A549 (cell line): ENCODE data around the gene FOXC2. TPM values are rescaled to one million over a fixed set of nuclear protein-coding genes. Genes with fewer than 3 reads are reported as not detected.

Source experiments
- ATAC-seq, 2 experiments: fragments of 200-7000 bp in 1 of 2; fragments of >200 bp in 1 of 2; cut with Nextera tagmentation in 1 of 2; cut with Tn5 transposase in 1 of 2; 3 replicates each; pipeline versions ENCODE4 v1.8.0 to v1.9.1; 2018 to 2020; ENCODE audit warnings: mild to moderate bottlenecking in 1 of 2, moderate library complexity in 1 of 2
- CTCF ChIA-PET: fragments of 300-600 bp; sonication (Branson Sonifier 250); formaldehyde crosslinking; extraction: SDS; loops from one replicate; lab custom pipeline; 2021; ENCODE audit warnings: antibody characterized with exemption, inconsistent platforms; lab: Yijun Ruan, JAX
- POLR2A ChIA-PET: fragments of 350-600 bp; formaldehyde crosslinking; extraction: SDS; loops from one replicate; lab custom pipeline; 2021; ENCODE audit warnings: antibody characterized with exemption, inconsistent platforms; lab: Yijun Ruan, JAX
- DNase-seq, 2 experiments: peaks; one replicate each; pipeline versions ENCODE4 v3.0.0 to v3.0.0-alpha.2; 2011 to 2016; ENCODE audit warnings: low read depth in 1 of 2, low spot score in 1 of 2
- FAIRE-seq: peaks from 2 replicates; lab custom pipeline; 2011; peaks lifted over from hg19 to GRCh38; lab: Jason Lieb, UNC
- H3K27ac ChIP-seq, 2 experiments: fragments of >200 bp; sonication (Bioruptor Twin); formaldehyde crosslinking; 3 replicates each; pipeline ENCODE4 v1.5.1; 2016 to 2017
- H3K4me1 ChIP-seq: fragments of >200 bp; sonication (Bioruptor Twin); formaldehyde crosslinking; 3 replicates; pipeline ENCODE4 v1.6.1; 2016
- H3K4me2 ChIP-seq: fragments of >200 bp; sonication (Bioruptor Twin); formaldehyde crosslinking; 3 replicates; pipeline ENCODE4 v1.6.1; 2016
- H3K4me3 ChIP-seq: fragments of >200 bp; sonication (Bioruptor Twin); formaldehyde crosslinking; 3 replicates; pipeline ENCODE4 v1.5.1; 2016
- H3K9me3 ChIP-seq: fragments of >200 bp; sonication (Bioruptor Twin); formaldehyde crosslinking; 3 replicates; pipeline ENCODE4 v1.6.1; 2016
- BHLHE40 ChIP-seq: IDR thresholded peaks from 2 replicates; pipeline ENCODE4 v1.6.1; 2012; ENCODE audit warnings: low read depth, low read length, inconsistent platforms
- CBX2 ChIP-seq: fragments of 200-600 bp; sonication (generic); IDR thresholded peaks from 2 replicates; pipeline ENCODE4 v1.6.1; 2016; ENCODE audit warnings: low read depth, mild to moderate bottlenecking, borderline replicate concordance
- CBX8 ChIP-seq: fragments of 200-600 bp; sonication (generic); IDR thresholded peaks from 2 replicates; pipeline ENCODE4 v1.6.1; 2016
- CHD4 ChIP-seq: fragments of 200-600 bp; sonication (generic); IDR thresholded peaks from 2 replicates; pipeline ENCODE4 v1.6.1; 2016; ENCODE audit warnings: antibody characterized with exemption, mild to moderate bottlenecking, borderline replicate concordance
- E2F6 ChIP-seq: IDR thresholded peaks from 2 replicates; pipeline ENCODE4 v1.6.1; 2012; ENCODE audit warnings: low read depth, borderline replicate concordance
- EHF ChIP-seq: fragments of 250-450 bp; sonication (Bioruptor Pico); IDR thresholded peaks from 2 replicates; pipeline ENCODE4 v1.5.0; 2020; ENCODE audit warnings: mild to moderate bottlenecking
- EP300 ChIP-seq, 2 experiments: fragments of >200 bp; sonication (Bioruptor Twin); formaldehyde crosslinking; IDR thresholded peaks; 2 replicates in 1 of 2; 3 replicates in 1 of 2; pipeline ENCODE4 v1.6.1; 2016 to 2017
- FOSB ChIP-seq: fragments of 250-450 bp; sonication (Bioruptor Pico); IDR thresholded peaks from 2 replicates; pipeline ENCODE4 v1.5.0; 2020; ENCODE audit warnings: mild to moderate bottlenecking, moderate library complexity
- FOSL2 ChIP-seq, 2 experiments: fragments of 450-650 bp in 1 of 2; fragments of >200 bp in 1 of 2; sonication (Bioruptor Twin) in 1 of 2; formaldehyde crosslinking; IDR thresholded peaks; 2 replicates each; pipeline versions ENCODE4 v1.5.0 to v1.6.1; 2016 to 2020; ENCODE audit warnings: mild to moderate bottlenecking in 1 of 2, moderate library complexity in 1 of 2
- FOXS1 ChIP-seq: fragments of 250-450 bp; sonication (Bioruptor Pico); IDR thresholded peaks from 2 replicates; pipeline ENCODE4 v1.5.0; 2020; ENCODE audit warnings: mild to moderate bottlenecking, moderate library complexity
- GATA3 ChIP-seq: IDR thresholded peaks from 2 replicates; pipeline ENCODE4 v1.6.1; 2012; ENCODE audit warnings: borderline replicate concordance
- HDAC2 ChIP-seq: fragments of 200-600 bp; sonication (generic); IDR thresholded peaks from 2 replicates; pipeline ENCODE4 v1.6.1; 2016
- HEYL ChIP-seq: fragments of 250-450 bp; sonication (Bioruptor Pico); IDR thresholded peaks from 2 replicates; pipeline ENCODE4 v1.8.0; 2021; ENCODE audit warnings: mild to moderate bottlenecking, moderate library complexity
- JUNB ChIP-seq: fragments of >200 bp; sonication (Bioruptor Twin); formaldehyde crosslinking; IDR thresholded peaks from 2 replicates; pipeline ENCODE4 v1.6.1; 2016
- MAX ChIP-seq: IDR thresholded peaks from 2 replicates; pipeline ENCODE4 v1.6.1; 2012
- NPAS2 ChIP-seq: fragments of 250-450 bp; sonication (Bioruptor Pico); IDR thresholded peaks from 2 replicates; pipeline ENCODE4 v1.8.0; 2022; ENCODE audit warnings: mild to moderate bottlenecking, moderate library complexity, borderline replicate concordance
- PBX3 ChIP-seq: IDR thresholded peaks from 2 replicates; pipeline ENCODE4 v1.6.1; 2012
- POLR2A ChIP-seq: IDR thresholded peaks from 2 replicates; pipeline ENCODE4 v1.6.1; 2012; ENCODE audit warnings: mild to moderate bottlenecking, low read length
- RAD21 ChIP-seq, 2 experiments: fragments of >200 bp in 1 of 2; sonication (Bioruptor Twin) in 1 of 2; formaldehyde crosslinking in 1 of 2; IDR thresholded peaks in 1 of 2; conservative IDR thresholded peaks in 1 of 2; 2 replicates in 1 of 2; 3 replicates in 1 of 2; pipeline ENCODE4 v1.6.1; 2012 to 2018; ENCODE audit warnings: inconsistent platforms in 1 of 2
- RCOR1 ChIP-seq: fragments of 150-350 bp; IDR thresholded peaks from 2 replicates; pipeline ENCODE4 v1.6.1; 2014; ENCODE audit warnings: antibody characterized with exemption, low read length, low read depth
- RNF2 ChIP-seq: fragments of 200-600 bp; sonication (generic); IDR thresholded peaks from 2 replicates; pipeline ENCODE4 v1.6.1; 2016; ENCODE audit warnings: low read depth, mild to moderate bottlenecking, antibody characterized with exemption, moderate library complexity, borderline replicate concordance
- SMC3 ChIP-seq: fragments of >200 bp; sonication (Bioruptor Twin); formaldehyde crosslinking; IDR thresholded peaks from 3 replicates; pipeline ENCODE4 v1.6.1; 2018; ENCODE audit warnings: inconsistent platforms
- TFCP2L1 ChIP-seq: fragments of 250-450 bp; sonication (Bioruptor Pico); IDR thresholded peaks from 2 replicates; pipeline ENCODE4 v1.5.0; 2021; ENCODE audit warnings: mild to moderate bottlenecking
- USF2 ChIP-seq: fragments of 450-650 bp; IDR thresholded peaks from 2 replicates; pipeline ENCODE4 v1.6.1; 2014; ENCODE audit warnings: antibody characterized with exemption
- ZC3H11A ChIP-seq: fragments of 450-650 bp; IDR thresholded peaks from 2 replicates; pipeline ENCODE4 v1.6.1; 2014; ENCODE audit warnings: antibody characterized with exemption, mild to moderate bottlenecking
- WGBS: methylation state at CpG from one replicate; pipeline ENCODE4 v1.1.6; 2017; ENCODE audit errors: missing lambda C conversion rate; 5-methylcytosine and 5-hydroxymethylcytosine counted together
- polyA plus RNA-seq, 4 experiments: library from polyadenylated mRNA; depleted of rRNA in 3 of 4; stranded (reverse); fragments of >200 nt; fragmentation: RNase III in 1 of 4; extraction: RNeasy Plus Mini Kit Qiagen cat#74134 plus additional on column Dnase treatment in 1 of 4; gene quantifications; 2 replicates in 3 of 4; 3 replicates in 1 of 4; pipeline ENCODE4 v1.2.3, GENCODE V29; 2011 to 2017

FOXC2 gene
- polyA plus RNA-seq, 2 of the 4 experiments (the other 2 are of a cell fraction): 0.06 to 0.28 TPM

GRCh38 chr16:86545954-86546637 lies 20.5 kb upstream of the FOXC2 start:
- POLR2A ChIA-PET: no interaction called here
- H3K4me2 ChIP-seq: no peak overlapping the region
- no peak for DNase-seq
- FAIRE-seq: no peak
- no peak overlapping the region for H3K4me3 ChIP-seq
- H3K4me1 ChIP-seq: no peaks in the 10 kb centered on the region
- no peak for TF ChIP-seq GATA3
- no peak for TF ChIP-seq MAX
- TF ChIP-seq FOXS1 (CRISPR knock-in tag): no peak
- no peak for TF ChIP-seq PBX3
- TF ChIP-seq BHLHE40: no peak
- TF ChIP-seq RNF2: no peak
- no peak for TF ChIP-seq FOSL2 (IDR thresholded peaks at IDR 0.05)
- no peak for TF ChIP-seq FOSL2 (CRISPR knock-in tag; IDR thresholded peaks at IDR 0.05)
- TF ChIP-seq CHD4: no peak
- 90% methylated on average over 19 of the region's 19 CpGs for WGBS
- ATAC-seq: no peak
- CTCF ChIA-PET: interaction anchor here (1.1 to 3.2 kb wide), 2 partner anchors 26 to 517 kb away, joined by 4 to 8 read pairs; no protein-coding TSS in a partner anchor
- no peak overlapping the region for H3K27ac ChIP-seq
- no peaks in the 10 kb centered on the region for H3K9me3 ChIP-seq

GRCh38 chr16:86546638-86547013 lies 20.0 kb upstream of the FOXC2 start:
- no peak overlapping the region for H3K27ac ChIP-seq
- H3K9me3 ChIP-seq: no peaks in the 10 kb centered on the region
- ChIA-PET CTCF (interaction anchor here (1.1 to 3.2 kb wide), 2 partner anchors 27 to 516 kb away, joined by 4 to 8 read pairs; no protein-coding TSS in a partner anchor), POLR2A (no interaction called here)
- FAIRE-seq (no peak), ATAC-seq (no peak), DNase-seq (no peak)
- H3K4me1 ChIP-seq: no peaks in the 10 kb centered on the region
- no peak overlapping the region for H3K4me3 ChIP-seq
- no peak for TF ChIP-seq NPAS2 (CRISPR knock-in tag)
- TF ChIP-seq CBX8: no peak
- no peak for TF ChIP-seq HDAC2
- no peak for TF ChIP-seq HEYL (CRISPR knock-in tag)
- no peak for TF ChIP-seq MAX
- TF ChIP-seq CHD4: no peak
- TF ChIP-seq EP300 (IDR thresholded peaks at IDR 0.05): no peak
- no peak for TF ChIP-seq EHF (CRISPR knock-in tag)
- TF ChIP-seq RCOR1: no peak
- TF ChIP-seq TFCP2L1 (CRISPR knock-in tag): no peak
- TF ChIP-seq E2F6: no peak
- TF ChIP-seq RAD21 (conservative IDR thresholded peaks at IDR 0.05 in 1 of 2, IDR thresholded peaks at IDR 0.05 in 1 of 2): no peak
- no peak for TF ChIP-seq SMC3
- TF ChIP-seq JUNB: no peak
- no peak for TF ChIP-seq POLR2A
- TF ChIP-seq ZC3H11A: no peak
- TF ChIP-seq USF2: no peak
- no peak for TF ChIP-seq CBX2
- no peak for TF ChIP-seq FOSB (CRISPR knock-in tag)
- H3K4me2 ChIP-seq: no peak overlapping the region
- WGBS: 85% methylated on average over 8 of the region's 8 CpGs
